ENCODE measurements around the gene IMPA2. TPM values are rescaled to one million over a fixed set of nuclear protein-coding genes. Genes with fewer than 3 reads are reported as not detected.

The IMPA2 gene
- total and polyA plus RNA-seq, 2 of the 4 experiments (the other 2 are of a cell fraction) = 5.4 to 5.5 TPM

DNA sequence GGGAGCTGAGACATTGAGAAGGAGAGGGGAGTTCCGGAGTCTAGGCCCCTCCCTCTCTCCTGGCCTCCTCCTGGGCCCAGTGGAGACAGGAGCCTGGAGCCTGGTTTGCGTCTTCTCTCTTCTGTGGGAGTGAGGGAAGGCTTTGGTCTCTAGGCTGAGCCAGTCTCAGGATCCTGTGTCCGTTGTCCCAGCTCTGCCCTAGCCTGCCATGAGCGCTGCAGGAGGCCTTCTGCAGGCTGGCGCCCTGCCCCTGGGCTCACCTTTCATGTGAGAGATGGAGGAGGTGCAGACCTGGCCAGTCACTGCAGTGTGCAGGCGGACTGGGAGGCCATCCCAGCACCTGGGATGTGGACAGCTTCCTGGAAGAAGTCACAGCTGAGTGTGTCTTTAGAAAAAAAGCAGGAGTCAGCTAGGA, 8.7 kb downstream of the IMPA2 start:
- no TSS peak for BruUV-seq (replicated peaks)
- Histone ChIP-seq H3K9me3 (ENCODE audit: control insufficient read depth, insufficient read depth, low read length) (no peaks in the 10 kb centered on the region), H4K8ac (ENCODE audit: low read depth in 2 of 2, low read length in 2 of 2) (no peak overlapping the region), H3K4me2 (ENCODE audit: low read depth, low read length) (no peak overlapping the region), H3K18ac (ENCODE audit: low read depth, low read length) (no peak overlapping the region), H2BK120ac (ENCODE audit: low read depth, low read length) (no peak overlapping the region), H3K27me3 (ENCODE audit: control insufficient read depth, insufficient read depth, low read length) (no peaks in the 10 kb centered on the region), H2AFZ (replicated peaks; ENCODE audit: low read length, poor library complexity) (no peak overlapping the region), H2BK15ac (ENCODE audit: low read depth, low read length) (no peak overlapping the region), H3K79me1 (ENCODE audit: low read depth in 1 of 2, low read length in 2 of 2) (peaks cover 10 to 30% of the 10 kb centered on the region in 2 experiments; a peak in 1 of 4 replicates), H3K9ac (ENCODE audit: low read depth, low read length) (no peak overlapping the region), H4K5ac (ENCODE audit: low read depth, low read length) (no peak overlapping the region), H3K27ac (ENCODE audit: insufficient read depth, low read length) (no peak overlapping the region), H3K23ac (ENCODE audit: low read depth, low read length) (no peak overlapping the region), H3K56ac (ENCODE audit: extremely low read depth, insufficient read depth, low read length) (no peak overlapping the region), H3K9me1 (ENCODE audit: insufficient read depth, low read length) (peaks cover 3% of the 10 kb centered on the region; the same call in 1 of the 2 replicates), H2AK9ac (replicated peaks; ENCODE audit: low read depth, low read length, poor library complexity) (no peak overlapping the region), H3K14ac (replicated peaks; ENCODE audit: low read depth, low read length) (no peak overlapping the region), H3K4ac (ENCODE audit: low read depth, low read length) (no peak overlapping the region), H3K36me3 (ENCODE audit: control insufficient read depth, insufficient read depth, low read length) (no peaks in the 10 kb centered on the region), H2BK5ac (ENCODE audit: low read depth, low read length, poor library complexity, severe bottlenecking) (no peak overlapping the region), H2BK20ac (ENCODE audit: low read depth, low read length) (no peak overlapping the region), H4K20me1 (ENCODE audit: insufficient read depth, low read length) (no peaks in the 10 kb centered on the region; the same call in 1 of the 2 replicates), H3K4me1 (ENCODE audit: control insufficient read depth, insufficient read depth, low read length) (peaks cover 7% of the 10 kb centered on the region), H2AK5ac (ENCODE audit: low read depth, low read length) (no peak overlapping the region; the same call in 1 of the 2 replicates), H3K4me3 (ENCODE audit: insufficient read depth, low read depth, low read length) (no peak overlapping the region), H4K91ac (ENCODE audit: insufficient read depth, low read depth, low read length) (no peak overlapping the region)
- in situ Hi-C loops (cut with MboI; ENCODE audit: low sequenced_read_pairs) (no loop called here), dilution Hi-C loops (cut with HindIII; ENCODE audit: low sequenced_read_pairs, unreplicated experiment) (no loop called here), intact Hi-C loops (cut with micrococcal nuclease) (no loop called here)
- CTCF ChIA-PET = interaction anchor here (2.1 kb wide), 1 partner anchor 52 kb away, joined by 11 read pairs; no protein-coding TSS in a partner anchor
- POLR2A ChIA-PET (ENCODE audit: unreplicated experiment) = no interaction called here
- TF ChIP-seq POLR2A (IDR thresholded peaks at IDR 0.05; ENCODE audit: low read depth, low read length) (no peak), RCOR1 (IDR thresholded peaks at IDR 0.05; ENCODE audit: insufficient replicate concordance, low read length) (no peak), CEBPB (IDR thresholded peaks at IDR 0.05; ENCODE audit: low read depth, low read length) (no peak), RAD21 (IDR thresholded peaks at IDR 0.05; ENCODE audit: low read length) (no peak), RFX5 (IDR thresholded peaks at IDR 0.05; ENCODE audit: low read depth, low read length) (no peak), MXI1 (IDR thresholded peaks at IDR 0.05; ENCODE audit: borderline replicate concordance, low read depth, low read length) (no peak), ELK1 (IDR thresholded peaks at IDR 0.05; ENCODE audit: borderline replicate concordance, low read depth, low read length) (no peak), MAFK (IDR thresholded peaks at IDR 0.05; ENCODE audit: low read depth, low read length) (no peak), USF2 (IDR thresholded peaks at IDR 0.05; ENCODE audit: low read depth, low read length) (no peak), BHLHE40 (IDR thresholded peaks at IDR 0.05; ENCODE audit: low read depth, low read length) (no peak), FOS (IDR thresholded peaks at IDR 0.05; ENCODE audit: low read depth, low read length) (no peak), CHD1 (IDR thresholded peaks at IDR 0.05; ENCODE audit: low read depth, low read length) (no peak), MAZ (IDR thresholded peaks at IDR 0.05; ENCODE audit: borderline replicate concordance, low read depth, low read length) (no peak)
- TF ChIP-seq, protein P1, sequence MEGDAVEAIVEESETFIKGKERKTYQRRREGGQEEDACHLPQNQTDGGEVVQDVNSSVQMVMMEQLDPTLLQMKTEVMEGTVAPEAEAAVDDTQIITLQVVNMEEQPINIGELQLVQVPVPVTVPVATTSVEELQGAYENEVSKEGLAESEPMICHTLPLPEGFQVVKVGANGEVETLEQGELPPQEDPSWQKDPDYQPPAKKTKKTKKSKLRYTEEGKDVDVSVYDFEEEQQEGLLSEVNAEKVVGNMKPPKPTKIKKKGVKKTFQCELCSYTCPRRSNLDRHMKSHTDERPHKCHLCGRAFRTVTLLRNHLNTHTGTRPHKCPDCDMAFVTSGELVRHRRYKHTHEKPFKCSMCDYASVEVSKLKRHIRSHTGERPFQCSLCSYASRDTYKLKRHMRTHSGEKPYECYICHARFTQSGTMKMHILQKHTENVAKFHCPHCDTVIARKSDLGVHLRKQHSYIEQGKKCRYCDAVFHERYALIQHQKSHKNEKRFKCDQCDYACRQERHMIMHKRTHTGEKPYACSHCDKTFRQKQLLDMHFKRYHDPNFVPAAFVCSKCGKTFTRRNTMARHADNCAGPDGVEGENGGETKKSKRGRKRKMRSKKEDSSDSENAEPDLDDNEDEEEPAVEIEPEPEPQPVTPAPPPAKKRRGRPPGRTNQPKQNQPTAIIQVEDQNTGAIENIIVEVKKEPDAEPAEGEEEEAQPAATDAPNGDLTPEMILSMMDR (conservative IDR thresholded peaks at IDR 0.05; ENCODE audit: low read depth, low read length) = no peak
- 90% methylated on average over 3 of the region's 6 CpGs; no CpG with 5 or more reads in 1 of the 2 experiments for WGBS, 2 experiments (ENCODE audit: extremely low coverage in 2 of 2, insufficient read length in 1 of 2)
- DNase-seq (no peak), ATAC-seq (ENCODE audit: low read depth) (no peak)
